Panc1 (cell line): ENCODE data around the gene PLEKHG5.

Experiments used
- TF ChIP-seq, protein P1 (sequence below): fragments of 450-650 bp; IDR thresholded peaks from 2 replicates; pipeline ENCODE4 v1.5.1; 2017; ENCODE audit warnings: mild to moderate bottlenecking
- TF ChIP-seq, protein P2 (sequence below), 2 experiments: IDR thresholded peaks; 2 replicates each; pipeline ENCODE4 v1.6.1; 2011 to 2012; ENCODE audit warnings: low read depth in 2 of 2, control low read depth in 1 of 2, low read length in 1 of 2, mild to moderate bottlenecking in 1 of 2, moderate library complexity in 1 of 2; ENCODE audit not compliant: insufficient read depth in 1 of 2

DNA sequence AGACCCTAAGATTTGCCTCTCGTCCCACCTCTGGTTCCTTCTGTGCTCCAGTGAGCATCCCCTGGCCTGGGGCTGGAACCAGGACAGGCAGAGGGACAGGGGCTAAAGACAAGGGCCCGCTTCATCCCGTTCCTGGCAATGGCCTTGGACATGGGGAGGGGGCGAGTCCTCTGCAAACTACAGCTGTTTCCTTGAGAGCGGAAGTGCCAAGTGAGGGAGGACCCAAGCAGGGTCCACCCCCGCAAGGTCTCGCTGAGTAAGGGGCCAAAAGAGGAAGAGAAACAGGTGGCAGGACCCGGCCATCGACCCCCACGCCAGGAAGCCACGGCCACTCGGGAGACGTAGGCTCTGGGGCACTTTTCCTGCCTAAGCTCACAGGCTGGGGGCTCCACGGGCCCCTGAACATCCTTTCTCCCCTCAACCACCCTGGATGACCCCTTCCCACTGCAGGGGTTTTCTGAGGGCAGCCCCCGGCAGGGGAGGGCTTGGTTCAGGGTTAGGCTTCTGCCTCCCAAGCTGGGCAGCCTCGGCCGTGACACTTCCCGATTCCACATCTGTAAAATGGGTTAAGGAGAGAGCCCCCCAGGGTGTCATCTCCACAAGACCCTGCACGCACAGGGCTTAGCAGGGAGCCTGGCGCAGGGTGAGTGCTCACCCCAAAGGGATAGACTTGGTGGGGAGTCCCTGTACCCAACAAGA is 17.9 kb upstream of the PLEKHG5 start:
- TF ChIP-seq, protein P1, sequence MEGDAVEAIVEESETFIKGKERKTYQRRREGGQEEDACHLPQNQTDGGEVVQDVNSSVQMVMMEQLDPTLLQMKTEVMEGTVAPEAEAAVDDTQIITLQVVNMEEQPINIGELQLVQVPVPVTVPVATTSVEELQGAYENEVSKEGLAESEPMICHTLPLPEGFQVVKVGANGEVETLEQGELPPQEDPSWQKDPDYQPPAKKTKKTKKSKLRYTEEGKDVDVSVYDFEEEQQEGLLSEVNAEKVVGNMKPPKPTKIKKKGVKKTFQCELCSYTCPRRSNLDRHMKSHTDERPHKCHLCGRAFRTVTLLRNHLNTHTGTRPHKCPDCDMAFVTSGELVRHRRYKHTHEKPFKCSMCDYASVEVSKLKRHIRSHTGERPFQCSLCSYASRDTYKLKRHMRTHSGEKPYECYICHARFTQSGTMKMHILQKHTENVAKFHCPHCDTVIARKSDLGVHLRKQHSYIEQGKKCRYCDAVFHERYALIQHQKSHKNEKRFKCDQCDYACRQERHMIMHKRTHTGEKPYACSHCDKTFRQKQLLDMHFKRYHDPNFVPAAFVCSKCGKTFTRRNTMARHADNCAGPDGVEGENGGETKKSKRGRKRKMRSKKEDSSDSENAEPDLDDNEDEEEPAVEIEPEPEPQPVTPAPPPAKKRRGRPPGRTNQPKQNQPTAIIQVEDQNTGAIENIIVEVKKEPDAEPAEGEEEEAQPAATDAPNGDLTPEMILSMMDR, result no peak
- TF ChIP-seq, protein P2, sequence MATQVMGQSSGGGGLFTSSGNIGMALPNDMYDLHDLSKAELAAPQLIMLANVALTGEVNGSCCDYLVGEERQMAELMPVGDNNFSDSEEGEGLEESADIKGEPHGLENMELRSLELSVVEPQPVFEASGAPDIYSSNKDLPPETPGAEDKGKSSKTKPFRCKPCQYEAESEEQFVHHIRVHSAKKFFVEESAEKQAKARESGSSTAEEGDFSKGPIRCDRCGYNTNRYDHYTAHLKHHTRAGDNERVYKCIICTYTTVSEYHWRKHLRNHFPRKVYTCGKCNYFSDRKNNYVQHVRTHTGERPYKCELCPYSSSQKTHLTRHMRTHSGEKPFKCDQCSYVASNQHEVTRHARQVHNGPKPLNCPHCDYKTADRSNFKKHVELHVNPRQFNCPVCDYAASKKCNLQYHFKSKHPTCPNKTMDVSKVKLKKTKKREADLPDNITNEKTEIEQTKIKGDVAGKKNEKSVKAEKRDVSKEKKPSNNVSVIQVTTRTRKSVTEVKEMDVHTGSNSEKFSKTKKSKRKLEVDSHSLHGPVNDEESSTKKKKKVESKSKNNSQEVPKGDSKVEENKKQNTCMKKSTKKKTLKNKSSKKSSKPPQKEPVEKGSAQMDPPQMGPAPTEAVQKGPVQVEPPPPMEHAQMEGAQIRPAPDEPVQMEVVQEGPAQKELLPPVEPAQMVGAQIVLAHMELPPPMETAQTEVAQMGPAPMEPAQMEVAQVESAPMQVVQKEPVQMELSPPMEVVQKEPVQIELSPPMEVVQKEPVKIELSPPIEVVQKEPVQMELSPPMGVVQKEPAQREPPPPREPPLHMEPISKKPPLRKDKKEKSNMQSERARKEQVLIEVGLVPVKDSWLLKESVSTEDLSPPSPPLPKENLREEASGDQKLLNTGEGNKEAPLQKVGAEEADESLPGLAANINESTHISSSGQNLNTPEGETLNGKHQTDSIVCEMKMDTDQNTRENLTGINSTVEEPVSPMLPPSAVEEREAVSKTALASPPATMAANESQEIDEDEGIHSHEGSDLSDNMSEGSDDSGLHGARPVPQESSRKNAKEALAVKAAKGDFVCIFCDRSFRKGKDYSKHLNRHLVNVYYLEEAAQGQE (IDR thresholded peaks at IDR 0.05; ENCODE audit: insufficient read depth in 1 of 2, low read depth in 2 of 2, low read length in 1 of 2), result no peak
